T-helper 2 cell treated with Interferon-gamma antibody and Interleukin-4, amounts not matched to agents 100 ng/mL and 5 ng/mL, for 36 hours (primary cell): ENCODE measurements around the gene CPT1B. TPM values are rescaled to one million over a fixed set of nuclear protein-coding genes. Genes with fewer than 3 reads are reported as not detected.

ENCODE experiments used
- intact Hi-C: fragments of 100-400 bp; cut with micrococcal nuclease; formaldehyde crosslinking; loops from one replicate; pipeline ENCODE4 v1.15.1; 2023
- total RNA-seq: library from RNA; stranded (reverse); gene quantifications from 2 replicates; pipeline ENCODE4 v1.2.3, GENCODE V29; 2022

Gene CPT1B
- total RNA-seq, 1 donor from 2014 or later = 90.6 TPM

DNA sequence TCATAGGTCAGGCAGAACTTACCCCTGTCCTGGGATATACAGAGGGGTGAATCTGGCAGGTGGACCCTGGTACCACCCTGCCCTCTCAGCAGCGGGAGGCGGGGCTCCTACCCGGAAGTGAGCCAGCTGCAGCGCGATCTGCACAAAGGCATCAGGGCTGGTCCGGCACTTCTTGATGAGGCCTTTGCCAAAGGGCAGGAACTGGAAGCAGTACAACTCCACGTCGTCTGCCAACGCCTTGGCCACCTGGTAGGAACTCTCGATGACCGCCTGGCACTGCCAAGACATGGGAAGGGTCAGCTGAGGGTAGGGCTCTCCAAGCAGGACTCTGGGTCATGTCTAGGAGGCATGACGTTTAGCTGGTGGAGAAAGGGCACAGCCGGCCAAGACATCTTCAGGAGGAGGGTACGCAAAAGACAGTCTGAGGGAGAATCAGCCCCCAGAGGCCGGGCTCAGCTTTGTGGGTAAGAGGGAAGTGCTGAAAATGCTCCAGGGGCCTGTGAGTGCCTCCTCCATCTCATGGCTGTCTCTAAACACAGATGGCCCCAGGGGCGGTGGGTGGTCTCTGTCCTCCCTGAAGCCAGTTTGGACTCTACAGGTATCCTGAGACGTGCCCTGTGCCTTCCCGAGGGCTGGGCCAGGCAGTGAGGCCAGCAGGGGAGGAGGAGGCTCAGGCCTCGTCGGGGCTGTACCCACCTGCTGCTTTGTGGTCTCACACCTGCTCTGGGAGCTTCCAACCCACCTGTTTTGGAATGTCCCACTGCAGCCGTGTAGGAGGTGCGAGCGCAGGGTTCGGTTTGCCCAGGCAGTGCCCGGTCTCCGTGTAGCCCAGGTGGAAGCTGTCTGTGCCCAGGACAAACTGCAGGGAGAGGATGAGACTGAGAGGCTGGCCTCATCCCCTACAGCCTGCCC lies 6.7 kb downstream of the CPT1B start:
- intact Hi-C loops = no loop called here

DNA sequence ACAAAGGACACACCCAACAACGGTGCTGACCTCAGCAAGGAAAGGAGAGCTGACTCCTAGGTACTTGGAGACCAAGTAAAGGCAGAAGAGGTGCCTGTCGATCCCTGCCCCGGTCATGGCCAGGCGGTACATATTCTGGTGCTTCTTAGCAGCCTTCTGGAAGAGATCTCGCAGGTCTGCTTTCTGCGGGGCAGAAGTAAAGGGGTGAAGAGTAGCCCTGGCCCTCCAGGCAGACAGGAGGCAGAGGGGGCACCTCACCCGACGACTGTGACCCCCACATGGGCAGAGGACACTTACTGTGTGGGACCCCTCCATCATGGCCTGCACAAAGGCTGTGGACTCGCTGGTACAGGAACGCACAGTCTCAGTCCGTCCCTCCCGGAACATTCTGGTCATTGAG lies 7.4 kb downstream of the CPT1B start:
- intact Hi-C loops = no loop called here

DNA sequence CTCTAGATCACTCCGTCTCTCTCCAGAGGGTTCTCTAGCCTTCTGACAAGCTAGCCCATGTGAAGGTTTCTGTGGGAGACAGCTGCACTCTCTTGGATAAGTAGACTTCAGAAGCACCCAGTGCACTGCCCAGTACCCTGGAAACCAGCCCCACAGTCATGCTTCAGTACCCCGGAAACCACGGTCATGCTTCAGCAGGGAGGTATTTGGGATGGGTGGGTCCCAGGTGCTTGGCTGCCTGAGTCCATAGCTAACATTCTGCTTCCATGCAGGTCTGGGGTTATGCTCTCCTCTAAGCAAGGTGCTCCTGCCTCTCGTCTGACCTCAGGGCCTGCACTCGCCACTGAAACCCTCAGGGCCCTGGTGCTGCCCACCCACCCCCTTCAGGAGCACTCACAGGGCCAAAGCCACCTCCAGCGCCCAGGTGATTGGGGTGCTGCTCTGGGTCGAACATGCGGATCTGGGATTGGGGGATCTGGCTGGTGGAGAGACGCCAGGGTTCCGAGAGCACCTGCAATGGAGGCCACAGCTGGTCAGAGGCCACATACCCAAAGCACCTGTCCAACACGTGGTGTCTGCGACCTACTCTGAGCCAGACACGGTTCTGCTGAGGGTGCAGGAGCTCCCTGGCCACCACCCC lies 8.2 kb downstream of the CPT1B start:
- intact Hi-C loops = no loop called here

DNA sequence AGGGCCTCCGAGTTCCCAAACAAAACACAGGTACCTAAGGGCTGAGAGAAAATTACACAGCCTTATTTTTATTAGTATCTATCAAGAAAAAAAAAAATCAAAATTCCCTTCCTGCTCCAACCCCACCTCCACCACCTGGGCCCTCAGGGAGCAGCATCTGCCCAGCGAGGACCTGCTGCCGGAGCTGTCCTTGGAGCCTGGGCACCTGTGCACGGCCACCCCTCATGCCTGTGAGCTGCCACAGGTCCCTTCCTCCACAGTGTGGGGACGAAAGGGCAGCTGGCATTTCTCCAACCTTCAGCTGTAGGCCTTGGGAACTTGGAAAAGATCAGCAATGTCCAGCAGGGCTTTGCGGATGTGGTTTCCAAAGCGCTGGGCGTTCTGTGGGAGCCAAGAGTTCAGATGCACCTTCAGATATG lies 9.2 kb downstream of the CPT1B start:
- intact Hi-C loops = no loop called here

DNA sequence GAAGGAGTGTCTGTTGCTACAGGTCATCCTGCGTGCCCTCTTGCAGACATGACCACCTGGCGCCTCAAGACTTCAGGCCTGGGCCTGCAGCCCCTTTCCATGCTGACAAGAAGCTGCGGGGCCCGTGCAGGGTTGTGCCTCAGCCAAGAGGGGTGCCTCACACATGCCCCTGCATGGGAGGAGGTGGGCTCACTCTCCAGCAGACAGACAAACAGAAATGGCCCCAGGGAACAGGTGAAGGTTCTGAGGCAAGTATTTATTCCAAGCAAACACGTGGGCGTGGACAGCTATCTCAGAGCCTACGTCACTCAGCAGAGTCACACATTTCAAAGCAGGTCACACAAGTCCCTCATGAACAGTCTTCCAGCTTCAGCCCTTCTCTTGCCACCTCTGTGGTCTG lies 9.6 kb downstream of the CPT1B start:
- intact Hi-C loops = no loop called here

DNA sequence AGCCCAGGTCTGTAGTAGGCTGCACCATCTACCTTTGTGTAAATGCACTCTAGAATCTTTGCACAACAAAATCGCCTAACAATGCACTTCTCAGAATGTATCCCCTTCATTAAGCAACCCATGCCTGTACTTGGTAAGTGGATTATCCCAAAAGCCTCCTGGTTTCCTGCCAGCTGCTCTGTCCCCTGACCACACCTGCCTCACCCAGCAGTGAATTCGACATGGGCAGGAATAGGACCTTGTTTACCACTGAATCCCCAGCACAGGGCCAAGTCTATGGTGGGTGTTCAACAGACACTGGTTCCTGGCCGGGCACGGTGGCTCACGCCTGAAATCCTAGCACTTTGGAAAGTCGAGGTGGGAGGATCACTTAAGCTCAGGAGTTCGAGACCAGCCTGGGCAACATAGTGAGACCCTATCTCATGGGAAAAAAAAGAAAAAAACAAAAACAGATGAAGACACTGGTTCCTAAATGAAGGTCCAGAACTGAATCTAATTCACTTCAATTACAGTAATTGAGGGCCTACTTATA lies 10.4 kb downstream of the CPT1B start:
- intact Hi-C loops = no loop called here

DNA sequence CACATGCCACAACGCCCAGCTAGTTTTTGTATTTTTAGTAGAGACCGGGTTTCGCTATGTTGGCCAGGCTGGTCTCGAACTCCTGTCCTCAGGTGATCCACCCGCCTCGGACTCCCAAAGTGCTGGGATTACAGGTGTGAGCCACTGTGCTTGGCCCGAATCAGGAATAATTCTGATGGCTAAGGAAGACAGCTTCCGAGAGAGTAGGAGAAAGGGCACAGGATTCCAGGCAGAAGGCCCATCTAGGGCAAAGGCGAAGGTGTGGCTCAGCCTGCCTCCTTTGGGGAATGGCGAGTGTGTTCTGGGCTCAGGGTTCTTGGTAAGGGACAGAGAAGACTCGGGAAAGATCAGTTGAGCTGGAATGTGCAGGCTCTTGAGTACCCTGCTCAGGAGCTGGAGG lies 13.9 kb downstream of the CPT1B start:
- intact Hi-C loops = loop anchor here (5.0 kb wide), 1 partner anchor 58 kb away; no protein-coding TSS in a partner anchor

DNA sequence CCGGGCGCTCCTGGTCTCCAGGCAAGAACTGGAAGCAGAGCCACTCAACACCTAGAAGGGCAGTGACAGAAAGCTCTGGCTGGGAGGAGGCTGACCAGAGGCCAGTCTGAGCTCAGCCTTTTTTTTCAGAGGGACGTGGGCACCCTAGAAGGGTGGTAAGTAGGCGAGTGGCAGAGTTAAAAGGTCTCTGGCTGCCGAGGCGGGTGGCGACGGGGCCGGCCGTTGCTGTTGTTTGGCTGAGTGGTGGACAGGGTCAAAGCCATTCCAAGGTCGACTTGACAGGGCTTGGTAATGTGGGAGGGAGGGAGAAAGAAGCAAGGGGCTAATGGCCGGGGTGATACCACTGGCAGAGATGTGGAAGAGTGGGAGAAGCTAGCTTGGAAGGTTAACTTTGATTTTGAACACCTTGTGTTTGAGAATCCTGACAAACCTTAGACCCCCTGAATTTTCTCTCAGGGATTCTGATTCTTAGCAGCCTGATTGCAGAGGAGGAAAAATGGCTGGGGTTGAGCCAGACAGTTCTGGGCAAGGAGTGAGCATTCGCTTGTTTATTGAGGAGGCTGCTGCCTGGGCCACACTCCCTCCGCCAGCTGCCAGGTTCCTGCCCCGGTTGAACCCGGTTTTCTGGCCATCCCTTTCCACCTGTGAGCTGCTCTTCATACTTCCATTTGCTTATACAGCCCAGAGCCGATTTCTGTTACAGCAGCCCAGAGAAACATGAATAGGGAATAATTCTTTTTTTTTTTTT lies 14.6 kb downstream of the CPT1B start:
- intact Hi-C loops = loop anchor here (1.0 to 5.0 kb wide), 3 partner anchors 19 to 59 kb away; partner anchors contain the start of genes CHKB and KLHDC7B

DNA sequence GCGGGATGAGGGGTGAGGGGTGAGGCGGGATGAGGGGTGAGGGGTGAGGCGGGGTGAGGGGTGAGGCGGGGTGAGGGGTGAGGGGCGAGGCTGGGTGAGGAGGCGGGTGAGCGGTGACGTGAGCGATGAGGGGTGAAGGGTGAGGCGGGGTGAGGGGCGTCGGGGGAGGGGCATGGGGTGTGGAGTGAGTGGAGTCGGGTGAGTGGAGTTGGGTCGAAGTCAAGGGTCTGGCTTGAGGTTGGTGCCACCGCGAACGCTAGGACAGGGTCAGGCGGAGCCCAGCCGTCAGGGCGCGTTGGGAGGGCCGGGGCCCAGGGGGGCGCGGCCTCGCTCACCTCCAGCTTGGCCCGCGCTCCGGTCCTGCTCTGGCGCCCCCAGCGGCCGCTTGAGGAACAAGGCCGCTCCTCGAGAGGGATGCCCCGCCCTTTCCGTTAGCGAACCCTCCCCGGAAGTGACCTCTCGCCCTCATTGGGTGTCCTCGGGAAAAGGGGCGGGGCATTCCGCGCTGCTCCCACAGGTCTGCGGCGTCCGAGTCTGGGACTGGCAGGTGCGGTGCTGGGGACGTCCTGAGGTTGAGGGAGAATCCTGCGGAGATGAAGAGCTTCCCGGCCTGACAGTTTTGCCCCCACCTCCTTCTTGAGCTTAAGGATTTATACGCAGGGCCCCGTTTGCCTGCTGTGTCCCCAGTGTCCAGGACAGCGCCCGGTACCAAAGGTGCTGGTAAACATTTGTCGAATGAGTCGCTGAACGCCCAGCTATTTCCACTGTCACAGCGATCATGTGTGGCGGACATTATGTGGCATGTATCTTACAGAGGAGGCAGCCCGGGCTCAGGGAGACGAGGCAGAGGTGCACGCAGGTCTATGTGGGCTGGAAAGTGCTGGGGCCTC lies 15.5 kb downstream of the CPT1B start, which contains the start of gene SYCE3:
Gene SYCE3 (minus strand): TSS at position 397 of the 890 bp plus-strand sequence. CDS start 6,514 bp downstream, outside the sequence.
- intact Hi-C loops = loop anchor here (1.0 to 5.0 kb wide), 5 partner anchors 18 to 60 kb away; partner anchors contain the start of genes CHKB, KLHDC7B and NCAPH2

DNA sequence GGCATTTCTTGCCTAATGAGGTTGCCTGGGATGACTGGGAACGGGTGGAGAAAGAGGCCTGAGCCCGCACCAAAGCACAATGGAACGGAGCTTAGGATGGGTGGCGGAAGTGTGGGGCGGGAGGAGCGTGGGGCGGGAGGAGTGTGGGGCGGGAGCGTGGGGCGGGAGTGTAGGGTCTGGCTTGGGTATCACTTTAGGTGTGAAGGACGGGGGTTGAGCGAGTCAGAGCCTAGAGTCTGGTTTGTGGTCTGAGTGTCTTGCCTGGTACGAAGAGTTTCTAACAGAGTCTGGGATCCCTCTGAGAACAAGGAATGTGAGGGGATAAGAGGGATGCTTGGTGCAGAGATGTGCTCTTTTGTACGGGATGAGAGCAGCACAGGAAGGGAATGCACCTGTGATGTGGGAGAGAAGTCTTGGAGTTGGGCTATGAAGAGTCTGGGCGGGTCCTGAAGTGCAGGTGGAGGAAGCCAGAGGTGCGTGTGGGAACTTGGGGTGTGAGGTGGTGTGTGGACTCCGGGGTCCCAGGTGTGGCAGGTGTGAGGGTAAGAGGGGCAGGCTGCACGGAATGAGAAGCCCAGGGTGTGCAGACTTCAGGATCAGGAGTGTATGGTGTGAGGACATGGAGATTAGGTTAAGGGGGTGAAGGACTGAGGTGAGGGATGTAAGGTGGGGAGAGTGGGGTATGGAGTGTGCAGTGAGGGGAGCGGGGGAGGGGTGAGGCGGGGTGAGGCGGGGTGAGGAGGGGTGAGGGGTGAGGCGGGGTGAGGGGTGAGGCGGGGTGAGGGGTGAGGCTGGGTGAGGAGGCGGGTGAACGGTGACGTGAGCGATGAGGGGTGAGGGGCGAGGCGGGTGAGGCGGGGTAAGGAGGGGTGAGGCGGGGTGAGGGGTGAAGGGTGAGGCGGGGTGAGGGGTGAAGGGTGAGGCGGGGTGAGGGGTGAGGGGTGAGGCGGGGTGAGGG lies 16.5 kb downstream of the CPT1B start:
- intact Hi-C loops = loop anchor here (1.0 to 5.0 kb wide), 4 partner anchors 17 to 61 kb away; partner anchors contain the start of genes KLHDC7B and NCAPH2

DNA sequence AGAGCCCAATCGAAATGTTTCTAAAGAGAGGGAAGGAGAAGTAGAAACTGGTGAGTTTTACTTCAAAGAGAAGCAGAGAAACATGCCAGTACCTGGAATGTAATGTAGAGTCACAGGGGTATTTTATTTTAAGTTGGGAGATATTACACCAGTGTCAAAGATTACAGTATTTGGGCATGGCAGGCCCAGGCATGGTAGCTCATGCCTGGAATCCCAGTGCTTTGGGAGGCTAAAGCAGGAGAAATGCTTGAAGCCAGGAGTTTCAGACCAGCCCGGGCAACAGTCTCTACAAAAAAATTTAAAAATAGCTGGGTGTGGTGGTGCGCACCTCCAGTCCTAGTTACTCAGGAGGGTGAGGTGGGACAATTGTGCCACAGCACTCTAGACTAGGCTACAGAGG lies 18.2 kb downstream of the CPT1B start:
- intact Hi-C loops = loop anchor here (5.0 kb wide), 1 partner anchor 62 kb away; no protein-coding TSS in a partner anchor

DNA sequence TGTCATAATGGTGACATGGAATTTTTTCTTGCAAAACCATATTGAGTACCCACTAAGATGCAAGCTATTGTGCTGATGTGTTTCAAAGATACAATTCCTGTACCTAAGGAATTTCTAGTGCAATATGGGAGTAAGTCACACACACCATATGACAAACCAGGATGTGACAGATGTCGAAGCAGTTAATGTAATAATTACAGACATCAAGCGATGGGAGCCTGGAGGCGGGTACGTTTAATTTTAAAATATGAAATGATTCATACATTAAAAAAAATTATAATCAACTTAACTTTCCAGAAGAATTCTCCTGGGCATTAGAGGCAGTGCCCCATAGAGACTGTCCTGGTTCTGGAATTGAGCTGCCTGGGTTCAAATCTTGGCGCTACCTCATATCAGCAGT lies 21.5 kb downstream of the CPT1B start:
- intact Hi-C loops = no loop called here

DNA sequence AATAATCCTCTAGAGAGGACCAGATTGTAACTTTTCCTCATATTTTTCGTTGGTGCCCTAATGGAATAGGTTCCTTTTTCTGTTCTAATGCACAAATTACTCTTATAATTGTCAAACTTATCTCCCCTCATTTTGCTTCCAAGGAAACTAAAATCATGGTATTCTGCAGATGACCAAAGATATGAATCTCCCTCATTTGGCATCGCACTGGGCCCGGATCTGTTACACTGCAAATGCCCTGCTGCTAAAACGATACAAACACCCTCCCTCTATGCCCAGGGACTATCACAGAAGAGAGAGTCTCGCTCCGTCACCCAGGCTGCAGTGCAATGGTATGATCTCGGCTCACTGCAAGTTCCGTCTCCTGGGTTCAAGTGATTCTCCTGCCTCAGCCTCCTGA lies 24.9 kb downstream of the CPT1B start:
- intact Hi-C loops = no loop called here

DNA sequence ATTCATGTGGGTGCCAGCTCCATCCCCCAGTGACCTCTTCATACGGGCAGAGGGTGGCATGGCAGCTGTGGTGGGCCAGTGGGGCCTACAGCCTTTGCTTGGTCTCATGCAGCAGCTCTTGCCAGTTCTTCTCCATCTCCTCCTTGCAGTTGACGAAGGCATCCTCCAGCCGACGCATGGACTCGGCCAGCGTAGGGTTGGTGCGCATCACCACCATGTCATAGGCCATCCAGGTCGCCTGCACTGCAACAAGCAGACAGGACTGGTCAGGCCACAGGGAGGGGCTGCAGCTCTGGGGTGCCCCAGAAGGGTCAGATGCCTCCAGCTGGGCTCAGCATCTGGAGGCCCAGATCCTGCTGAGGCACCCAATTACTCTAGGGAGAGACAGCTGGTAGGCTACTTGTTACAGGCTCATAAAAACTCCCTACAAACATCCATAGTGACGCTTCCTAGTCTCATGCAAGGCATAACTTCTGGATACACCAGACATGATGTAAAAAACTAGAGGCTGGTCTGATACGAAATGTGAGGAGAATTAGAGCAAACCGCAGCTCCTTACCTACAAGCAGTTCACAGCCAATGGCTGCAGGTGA lies 27.0 kb downstream of the CPT1B start:
- intact Hi-C loops = no loop called here

DNA sequence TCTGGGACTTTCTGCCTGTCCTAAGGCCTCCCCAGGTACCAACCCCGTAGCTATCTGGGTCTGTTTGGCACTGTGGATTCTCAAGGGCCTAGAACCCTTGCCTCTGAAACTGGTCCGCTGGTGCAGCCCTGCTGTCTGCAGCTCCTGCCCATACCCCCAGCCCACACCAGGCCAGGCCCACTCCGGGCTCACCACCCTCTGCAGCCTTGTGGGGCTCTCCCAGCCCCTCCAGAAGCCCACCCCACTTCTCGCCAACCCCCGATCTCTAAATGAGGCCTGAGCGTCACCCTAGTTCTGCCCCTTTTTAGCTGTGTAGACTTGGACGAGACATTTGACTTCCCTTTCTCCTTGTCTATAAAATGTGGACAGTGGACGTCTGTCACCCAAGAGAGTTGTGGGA lies 27.8 kb downstream of the CPT1B start:
- intact Hi-C loops = no loop called here

DNA sequence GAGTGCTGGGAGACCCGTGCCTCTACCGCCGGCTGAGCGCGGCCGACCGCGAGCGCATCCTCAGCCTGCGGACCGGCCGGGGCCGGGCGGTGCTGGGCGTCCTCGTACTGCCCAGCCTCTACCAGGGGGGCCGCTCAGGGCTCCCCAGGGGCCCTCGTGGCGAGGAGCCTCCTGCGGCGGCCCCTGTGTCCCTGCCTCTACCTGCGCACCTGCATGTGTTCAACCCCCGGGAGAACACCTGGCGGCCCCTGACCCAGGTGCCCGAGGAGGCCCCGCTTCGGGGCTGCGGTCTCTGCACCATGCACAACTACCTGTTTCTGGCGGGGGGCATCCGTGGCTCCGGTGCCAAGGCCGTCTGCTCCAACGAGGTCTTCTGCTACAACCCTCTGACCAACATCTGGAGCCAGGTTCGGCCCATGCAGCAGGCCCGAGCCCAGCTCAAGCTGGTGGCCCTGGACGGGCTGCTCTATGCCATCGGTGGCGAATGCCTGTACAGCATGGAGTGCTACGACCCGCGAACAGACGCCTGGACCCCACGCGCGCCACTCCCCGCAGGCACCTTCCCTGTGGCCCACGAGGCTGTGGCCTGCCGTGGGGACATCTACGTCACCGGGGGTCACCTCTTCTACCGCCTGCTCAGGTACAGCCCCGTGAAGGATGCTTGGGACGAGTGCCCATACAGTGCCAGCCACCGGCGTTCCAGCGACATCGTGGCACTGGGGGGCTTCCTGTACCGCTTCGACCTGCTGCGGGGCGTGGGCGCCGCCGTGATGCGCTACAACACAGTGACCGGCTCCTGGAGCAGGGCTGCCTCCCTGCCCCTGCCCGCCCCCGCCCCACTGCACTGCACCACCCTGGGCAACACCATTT lies 29.1 kb downstream of the CPT1B start:
- intact Hi-C loops = no loop called here

DNA sequence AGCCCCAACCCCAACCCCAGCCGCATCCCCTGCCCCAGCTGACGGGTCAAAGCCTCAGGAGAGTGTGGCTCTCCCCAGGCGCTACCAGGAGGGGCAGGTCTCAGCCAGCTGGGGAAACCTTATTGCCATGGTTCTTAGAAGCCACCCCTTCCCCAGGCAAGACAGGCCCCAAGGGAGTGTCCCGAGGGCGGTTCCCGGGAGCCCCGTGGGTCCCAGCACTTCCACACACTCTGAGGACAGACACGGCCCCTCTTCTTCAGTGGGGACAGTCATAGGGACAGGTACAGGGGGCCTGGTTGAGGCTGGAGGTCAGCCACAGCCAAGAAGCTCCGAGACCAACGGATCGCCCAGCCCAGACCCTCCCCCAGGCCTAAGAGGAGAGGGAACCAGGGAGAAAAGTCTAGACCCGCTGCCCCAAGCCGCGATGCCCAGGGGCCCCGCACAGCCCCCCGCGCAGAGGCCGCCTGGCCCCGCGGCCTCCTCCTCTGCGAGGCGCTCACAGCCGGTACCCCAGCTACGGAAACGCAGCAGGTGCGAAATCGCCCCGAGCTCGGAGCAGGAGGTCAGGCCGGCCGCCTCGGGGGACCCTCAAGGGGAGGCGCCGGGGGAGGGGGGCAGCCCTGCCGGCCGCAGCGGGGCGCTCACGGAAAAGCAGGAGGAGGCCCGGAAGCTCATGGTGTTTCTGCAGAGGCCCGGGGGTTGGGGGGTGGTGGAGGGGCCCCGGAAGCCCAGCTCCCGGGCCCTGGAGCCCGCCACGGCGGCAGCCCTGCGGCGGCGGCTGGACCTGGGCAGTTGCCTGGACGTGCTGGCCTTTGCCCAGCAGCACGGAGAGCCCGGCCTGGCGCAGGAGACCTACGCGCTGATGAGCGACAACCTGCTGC lies 29.9 kb downstream of the CPT1B start:
- intact Hi-C loops = no loop called here
